Keratinocyte (primary cell): ENCODE results near the gene RETN.

Source experiments
- EZH2 ChIP-seq: IDR thresholded peaks from one replicate; pipeline ENCODE4 v1.6.1; 2012; ENCODE audit warnings: inconsistent platforms, mild to moderate bottlenecking, low read length, moderate library complexity
- TF ChIP-seq, protein P1 (sequence below), 3 experiments: IDR thresholded peaks in 1 of 3; conservative IDR thresholded peaks in 1 of 3; optimal IDR thresholded peaks in 1 of 3; 2 replicates in 2 of 3; 3 replicates in 1 of 3; pipeline versions ENCODE3 to v1.5.1; 2011; ENCODE audit warnings: low read length in 3 of 3, mild to moderate bottlenecking in 3 of 3, moderate library complexity in 2 of 3, control low read depth in 1 of 3, inconsistent platforms in 1 of 3; ENCODE audit not compliant: insufficient read depth in 2 of 3; ENCODE audit errors: extremely low read depth in 1 of 3

DNA sequence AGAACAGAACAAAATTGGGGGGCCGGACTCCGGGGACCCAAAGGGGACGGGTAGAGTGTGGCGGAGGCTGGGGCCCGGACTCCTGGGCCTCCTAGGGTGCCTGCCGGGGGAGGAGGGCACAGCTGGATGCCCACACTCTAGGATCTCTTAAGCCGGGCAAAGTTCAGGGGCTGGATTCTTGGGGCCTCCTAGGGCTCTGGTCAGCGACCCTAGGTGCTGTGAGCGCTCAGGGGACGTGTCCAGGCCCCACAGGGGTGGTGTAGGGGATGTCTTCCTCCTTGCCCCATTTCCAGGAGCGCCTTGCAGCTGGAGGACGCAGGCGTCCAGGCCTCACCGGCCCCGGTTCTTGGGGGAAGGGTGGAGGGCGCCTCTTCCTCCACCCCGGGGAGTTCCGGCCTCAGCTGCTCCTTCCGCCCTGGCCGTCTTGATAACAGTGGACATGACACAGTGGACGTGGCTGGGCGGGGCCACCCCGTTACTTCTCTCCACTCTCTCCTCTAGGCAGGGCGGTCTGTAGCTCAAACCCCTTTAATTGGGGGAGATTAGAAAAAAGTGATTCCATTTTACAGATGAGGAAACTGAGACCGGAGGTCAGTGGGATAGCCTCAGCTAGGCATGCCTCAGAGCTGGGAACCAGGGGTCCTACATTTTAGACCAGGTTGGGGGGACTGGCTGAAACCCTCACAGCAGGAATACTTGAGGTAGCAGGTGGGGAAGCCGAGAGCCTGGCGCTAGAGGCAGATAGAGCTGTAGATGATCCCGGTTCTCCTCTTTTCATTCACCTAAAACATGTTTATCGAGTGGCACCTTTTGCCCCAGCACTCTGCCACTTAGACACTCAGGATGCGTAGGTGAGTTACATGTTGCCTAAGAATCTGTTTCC, 31.2 kb upstream of the RETN start:
- TF ChIP-seq, protein P1, sequence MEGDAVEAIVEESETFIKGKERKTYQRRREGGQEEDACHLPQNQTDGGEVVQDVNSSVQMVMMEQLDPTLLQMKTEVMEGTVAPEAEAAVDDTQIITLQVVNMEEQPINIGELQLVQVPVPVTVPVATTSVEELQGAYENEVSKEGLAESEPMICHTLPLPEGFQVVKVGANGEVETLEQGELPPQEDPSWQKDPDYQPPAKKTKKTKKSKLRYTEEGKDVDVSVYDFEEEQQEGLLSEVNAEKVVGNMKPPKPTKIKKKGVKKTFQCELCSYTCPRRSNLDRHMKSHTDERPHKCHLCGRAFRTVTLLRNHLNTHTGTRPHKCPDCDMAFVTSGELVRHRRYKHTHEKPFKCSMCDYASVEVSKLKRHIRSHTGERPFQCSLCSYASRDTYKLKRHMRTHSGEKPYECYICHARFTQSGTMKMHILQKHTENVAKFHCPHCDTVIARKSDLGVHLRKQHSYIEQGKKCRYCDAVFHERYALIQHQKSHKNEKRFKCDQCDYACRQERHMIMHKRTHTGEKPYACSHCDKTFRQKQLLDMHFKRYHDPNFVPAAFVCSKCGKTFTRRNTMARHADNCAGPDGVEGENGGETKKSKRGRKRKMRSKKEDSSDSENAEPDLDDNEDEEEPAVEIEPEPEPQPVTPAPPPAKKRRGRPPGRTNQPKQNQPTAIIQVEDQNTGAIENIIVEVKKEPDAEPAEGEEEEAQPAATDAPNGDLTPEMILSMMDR (optimal IDR thresholded peaks at IDR 0.05 in 1 of 3, IDR thresholded peaks at IDR 0.05 in 1 of 3, conservative IDR thresholded peaks at IDR 0.05 in 1 of 3; ENCODE audit: extremely low read depth in 1 of 3, insufficient read depth in 2 of 3, low read length in 3 of 3), result no peak
- no peak for TF ChIP-seq EZH2
